GM21576 (cell line): ENCODE measurements around the gene FAM222A.
"Not testable (repeated sequence)": the region's sequence is repeated elsewhere in the genome, so short reads cannot be mapped to it uniquely, and the experiment has no call there.

Experiments
- ATAC-seq: cut with Tn5 transposase; IDR thresholded peaks from one replicate; pipeline ENCODE4 v1.9.1; 2021; ENCODE audit warnings: mild to moderate bottlenecking, moderate library complexity; ENCODE audit not compliant: unreplicated experiment

FAM222A gene

DNA sequence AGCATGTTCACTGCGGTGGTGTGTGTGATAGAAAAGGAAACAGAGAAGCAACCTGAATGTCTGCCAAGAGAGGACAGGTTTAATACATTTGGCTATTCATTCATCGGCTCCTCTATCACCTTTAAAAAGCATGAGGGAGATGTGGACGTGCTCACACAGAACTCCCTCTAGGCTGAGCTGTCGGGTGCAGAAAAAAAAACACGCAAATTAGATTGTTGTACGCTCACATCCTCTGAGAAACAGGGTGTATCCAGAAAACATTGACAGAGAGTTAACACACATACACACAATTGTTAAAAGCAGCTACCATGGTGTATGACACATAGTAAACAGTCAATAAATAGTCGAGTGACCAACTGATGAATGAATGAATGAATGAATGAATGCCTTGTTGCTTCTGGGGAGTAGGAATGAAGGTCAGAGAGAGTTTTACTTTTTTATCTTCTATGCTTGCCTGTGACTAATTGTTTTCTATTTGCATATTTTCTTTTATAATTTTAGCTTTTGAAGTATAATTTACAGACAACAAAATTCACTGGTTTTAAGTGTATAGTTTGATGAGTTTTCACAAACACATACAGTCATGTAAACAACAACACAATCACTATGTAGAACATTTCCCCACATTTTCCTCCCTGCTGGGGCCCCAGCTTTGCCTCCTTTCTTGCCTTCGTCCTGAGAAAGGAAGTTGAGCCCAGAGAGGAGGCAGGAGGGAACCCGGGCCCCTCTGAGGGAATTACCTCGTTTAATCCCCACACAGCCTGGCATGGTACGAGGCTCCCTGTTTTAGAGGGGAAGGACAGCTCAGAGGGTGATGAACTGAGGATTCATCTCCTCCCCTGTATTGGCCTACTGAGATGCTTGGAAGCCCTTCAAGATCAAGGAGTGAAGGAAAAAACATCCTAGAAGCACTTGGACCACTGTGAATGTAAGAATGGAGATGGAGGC is 19.7 kb upstream of the FAM222A start:
- ATAC-seq = no peak

DNA sequence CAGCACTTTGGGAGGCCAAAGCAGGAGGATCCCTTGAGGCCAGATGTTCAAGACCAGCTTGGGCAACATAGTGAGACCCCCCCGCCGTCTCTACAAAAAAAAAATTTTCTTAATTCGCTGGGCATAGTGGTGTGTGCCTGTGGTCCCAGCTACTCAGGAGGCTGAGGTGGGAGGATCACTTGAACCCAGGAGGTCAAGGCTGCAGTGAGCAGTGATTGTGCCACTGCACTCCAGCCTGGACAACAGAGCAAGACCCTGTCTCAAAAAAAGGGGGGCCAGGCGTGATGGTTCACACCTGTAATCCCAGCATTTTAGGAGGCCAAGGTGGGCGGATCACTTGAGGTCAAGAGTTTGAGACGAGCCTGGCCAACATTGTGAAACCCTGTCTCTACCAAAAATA is 19.0 kb upstream of the FAM222A start:
- ATAC-seq = not testable (repeated sequence)

DNA sequence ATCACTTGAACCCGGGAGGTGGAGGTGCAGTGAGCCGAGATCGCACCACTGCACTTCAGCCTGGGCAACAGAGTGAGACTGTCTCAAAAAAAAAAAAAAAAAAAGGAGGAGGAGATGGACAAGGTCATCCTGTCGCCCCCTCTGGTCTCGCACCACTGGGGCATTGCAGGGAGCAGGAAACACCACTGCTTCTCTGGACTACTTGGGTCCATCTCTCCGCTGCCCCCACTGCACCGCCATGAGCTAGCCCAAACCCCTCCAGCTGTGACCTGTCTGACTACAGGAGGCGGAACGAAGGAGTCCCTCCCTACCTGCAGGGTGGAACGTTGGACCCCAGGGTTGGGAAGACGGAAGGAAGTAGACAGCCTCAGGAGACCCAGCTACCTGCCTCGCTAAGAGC is 18.2 kb upstream of the FAM222A start:
- no peak for ATAC-seq

DNA sequence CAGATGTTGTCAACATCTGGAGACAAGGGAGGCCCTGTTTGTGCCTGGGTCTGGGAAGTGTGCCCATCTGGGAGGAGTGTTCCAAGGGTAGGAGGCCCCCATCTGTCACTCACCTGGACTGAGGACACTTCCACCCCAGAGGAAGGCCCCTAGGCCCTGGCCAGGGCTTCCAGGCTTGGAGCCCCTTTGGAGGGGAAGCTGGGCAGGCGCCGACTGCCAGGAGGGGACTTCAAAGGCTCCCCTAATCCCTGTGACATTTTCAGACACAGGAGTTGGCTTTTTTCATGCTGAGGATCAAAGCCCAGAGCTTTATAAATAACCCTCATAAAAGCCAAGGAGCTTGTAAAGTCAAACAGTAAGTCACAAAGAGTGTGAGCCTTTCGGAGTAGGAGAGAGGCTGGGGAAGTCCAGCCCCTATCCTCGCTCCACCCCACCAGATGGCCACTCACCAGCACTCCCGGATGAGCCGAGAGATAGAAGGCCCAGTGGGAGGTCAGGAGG is 17.6 kb upstream of the FAM222A start:
- ATAC-seq = no peak

- no peak for ATAC-seq
Measured at GRCh38 chr12:109696485-109697269, 16.9 kb upstream of the FAM222A start.

- ATAC-seq = no peak
Measured at GRCh38 chr12:109697270-109697553, 16.4 kb upstream of the FAM222A start.

DNA sequence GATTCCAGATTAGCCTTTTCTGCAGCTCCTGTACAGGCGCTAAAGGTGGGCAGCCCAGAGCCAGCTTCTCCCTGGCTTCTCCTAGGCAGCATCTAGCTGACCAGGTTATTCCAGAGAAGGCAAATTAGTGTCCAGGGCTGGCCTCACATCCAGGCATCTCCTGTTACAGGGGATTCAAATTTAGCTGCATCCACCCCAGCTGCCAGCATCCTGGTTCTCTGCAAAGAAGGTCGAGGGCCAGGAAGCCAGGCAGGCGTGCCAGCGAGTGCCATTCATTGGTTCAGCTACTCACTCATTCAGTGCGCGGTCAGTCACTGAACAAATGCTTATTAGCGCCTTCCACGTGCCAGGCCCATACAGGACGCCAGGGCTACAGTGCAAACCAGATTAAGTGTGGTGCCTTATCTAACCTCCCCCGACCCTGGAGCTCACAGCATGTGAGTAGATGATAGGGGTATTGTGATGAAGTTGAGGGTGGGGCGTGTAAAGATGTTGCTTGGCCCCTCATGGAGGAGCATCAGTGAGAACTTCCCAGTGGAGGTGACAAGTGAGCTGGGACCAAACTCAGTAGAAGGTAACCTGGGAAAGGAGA is 15.7 kb upstream of the FAM222A start:
- no peak for ATAC-seq

DNA sequence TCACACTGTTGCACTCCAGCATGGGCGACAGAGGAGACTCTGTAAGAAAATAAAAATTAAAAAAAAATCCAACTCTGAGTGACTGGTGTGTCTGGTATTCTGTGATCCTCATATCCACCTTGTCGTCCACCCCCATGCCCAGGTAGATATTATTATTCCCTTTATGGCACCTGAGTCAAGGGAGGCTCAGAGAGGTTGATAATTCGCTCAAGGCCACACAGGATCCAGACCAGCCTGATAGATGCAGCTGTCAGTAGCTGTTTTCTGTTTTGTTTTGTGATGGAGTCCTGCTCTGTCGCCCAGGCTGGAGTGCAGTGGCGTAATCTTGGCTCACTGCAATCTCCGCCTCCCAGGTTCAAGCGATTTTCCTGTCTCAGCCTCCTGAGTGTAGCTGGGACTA is 14.8 kb upstream of the FAM222A start:
- no peak for ATAC-seq

DNA sequence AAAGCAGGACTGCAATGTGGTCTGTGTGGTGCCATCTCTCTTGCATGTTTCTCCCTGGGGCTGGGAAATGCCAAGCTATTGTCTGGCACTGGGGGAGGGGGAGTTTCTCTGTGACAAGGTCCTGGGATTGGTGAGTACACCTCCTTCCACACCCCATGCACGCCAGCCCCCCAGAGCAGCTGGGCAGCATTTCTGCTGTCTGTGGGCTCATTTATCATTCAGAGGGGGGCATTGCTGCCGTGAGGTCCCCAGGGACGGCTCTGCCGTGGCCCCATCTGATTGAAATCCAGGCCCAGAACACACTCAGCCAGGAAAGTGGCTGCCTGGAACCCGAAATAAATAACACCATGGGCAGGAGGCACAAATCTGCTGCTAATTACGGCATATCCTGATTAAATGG is 12.6 kb upstream of the FAM222A start:
- no peak for ATAC-seq

DNA sequence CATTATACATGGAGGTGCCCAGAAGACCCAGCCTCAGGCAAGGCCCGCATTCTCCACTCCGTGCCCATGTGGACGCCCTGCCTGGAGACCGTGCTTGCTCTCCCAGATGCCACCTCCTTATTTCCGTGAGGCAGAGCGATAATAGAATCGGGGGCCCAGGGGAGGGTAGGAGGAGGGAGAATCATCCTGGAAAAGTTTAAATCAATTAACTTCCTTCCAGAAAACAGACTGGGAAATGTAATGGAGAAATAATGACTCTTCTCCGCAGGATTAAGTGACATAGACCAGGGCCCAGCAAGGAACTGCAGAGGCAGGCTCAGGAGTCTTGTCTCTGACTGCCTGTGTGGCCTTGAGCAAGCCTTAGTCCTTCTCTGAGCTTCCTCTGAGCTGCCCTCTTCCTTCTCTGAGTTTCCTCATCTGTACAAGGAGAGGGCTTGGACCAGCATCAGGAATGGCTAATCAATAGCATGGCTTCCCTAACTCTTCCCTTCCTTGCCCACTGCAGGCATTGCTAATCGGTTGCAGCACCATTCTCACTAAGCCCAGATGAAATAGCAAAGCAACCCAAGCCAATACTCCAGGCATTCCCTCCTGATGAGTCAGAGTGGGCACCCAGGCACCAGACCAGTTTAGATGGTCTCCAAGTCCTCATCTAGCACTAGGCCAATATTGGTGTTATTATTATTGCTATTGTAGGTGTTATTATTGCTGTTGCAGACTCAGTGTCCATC is 11.3 kb upstream of the FAM222A start:
- no peak for ATAC-seq

GRCh38 chr12:109703684-109704083 is 9.9 kb upstream of the FAM222A start:
- no peak for ATAC-seq

DNA sequence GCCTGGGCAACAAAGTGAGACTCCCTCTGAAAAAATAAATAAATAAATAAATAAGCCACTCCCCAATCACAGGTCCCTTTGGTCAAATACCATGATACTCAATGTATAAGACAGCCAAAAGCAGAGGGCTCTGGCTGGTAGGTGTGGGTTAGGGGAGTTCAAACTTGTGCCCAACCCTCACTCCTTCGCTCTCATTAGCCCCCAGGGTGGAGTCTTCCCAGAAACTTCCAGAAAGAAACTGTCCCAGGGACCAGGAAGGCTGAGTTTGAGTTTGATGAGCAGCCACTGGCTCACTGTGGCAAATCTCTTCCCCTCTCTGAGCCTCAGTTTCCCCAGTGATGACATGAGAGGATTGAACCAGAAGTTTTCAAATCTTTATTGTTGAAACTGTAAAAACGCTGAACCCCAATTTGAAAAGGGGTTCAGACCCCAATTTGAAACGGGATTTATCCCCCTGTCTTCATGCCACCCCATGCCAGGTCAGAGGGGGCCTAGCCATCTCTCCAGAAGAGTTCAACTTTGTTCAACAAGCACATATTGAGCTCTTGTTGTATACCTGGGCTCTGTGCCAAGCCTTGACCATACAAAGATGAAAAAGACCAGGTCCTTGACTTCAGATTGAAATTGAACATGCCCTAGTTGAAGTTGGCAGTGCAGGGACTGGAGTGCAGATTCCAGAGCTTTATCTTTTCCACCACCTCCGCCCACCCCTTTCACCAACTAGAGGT is 9.1 kb upstream of the FAM222A start:
- ATAC-seq = no peak

- no peak for ATAC-seq
Measured at GRCh38 chr12:109705291-109705690, 8.3 kb upstream of the FAM222A start.

DNA sequence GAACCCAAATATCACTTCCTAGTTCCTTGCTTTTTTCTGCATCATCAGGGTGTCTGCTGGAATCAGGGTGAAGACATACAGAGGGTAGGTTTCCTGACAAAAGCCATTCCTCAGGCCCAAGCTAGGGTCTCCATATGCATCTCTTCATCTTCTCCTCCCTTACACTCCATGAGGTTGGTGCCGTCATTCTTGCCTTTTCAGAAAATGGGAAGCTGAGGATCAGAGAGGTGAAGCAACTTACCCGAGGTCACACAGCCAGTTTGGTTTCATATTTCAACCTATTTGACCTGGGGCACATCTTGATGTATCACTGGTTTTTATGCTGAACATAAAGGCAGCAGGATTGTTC is 7.3 kb upstream of the FAM222A start:
- ATAC-seq = no peak

DNA sequence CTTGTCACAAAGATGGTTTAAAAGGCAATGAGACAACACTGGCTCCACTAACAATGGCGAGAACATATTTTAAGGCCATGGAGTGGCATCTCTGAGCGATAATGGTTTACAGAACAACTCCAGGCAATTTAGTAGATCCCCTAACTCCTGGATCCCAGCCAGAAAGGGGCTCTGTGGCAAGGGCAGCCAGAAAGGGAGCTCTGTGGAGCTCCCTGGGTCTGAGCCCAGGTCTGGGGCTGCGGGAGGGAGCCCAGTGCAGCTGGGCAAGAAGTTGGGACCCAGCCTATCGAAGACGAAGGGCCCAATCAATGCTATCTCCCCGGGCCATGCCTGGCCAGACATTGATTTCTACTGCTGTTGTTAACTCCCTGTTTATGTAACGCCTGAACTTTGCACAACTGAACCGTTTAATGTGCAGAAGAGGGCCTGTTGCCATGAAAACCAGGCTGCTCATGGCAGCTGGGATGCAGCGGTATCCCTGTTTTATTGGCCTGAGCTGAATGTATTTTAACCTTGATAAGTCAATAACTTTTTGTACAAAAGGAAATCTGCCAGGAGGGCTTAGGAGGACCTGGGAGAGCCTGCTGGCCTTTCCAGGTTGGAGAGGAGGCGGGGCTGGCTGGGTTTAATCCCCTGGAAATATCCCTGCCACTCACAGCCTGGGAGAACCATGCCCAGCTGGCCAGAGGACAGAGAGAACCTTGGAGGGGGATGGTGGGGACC is 6.7 kb upstream of the FAM222A start:
- no peak for ATAC-seq

GRCh38 chr12:109707470-109707821 is 6.2 kb upstream of the FAM222A start:
- ATAC-seq = no peak

DNA sequence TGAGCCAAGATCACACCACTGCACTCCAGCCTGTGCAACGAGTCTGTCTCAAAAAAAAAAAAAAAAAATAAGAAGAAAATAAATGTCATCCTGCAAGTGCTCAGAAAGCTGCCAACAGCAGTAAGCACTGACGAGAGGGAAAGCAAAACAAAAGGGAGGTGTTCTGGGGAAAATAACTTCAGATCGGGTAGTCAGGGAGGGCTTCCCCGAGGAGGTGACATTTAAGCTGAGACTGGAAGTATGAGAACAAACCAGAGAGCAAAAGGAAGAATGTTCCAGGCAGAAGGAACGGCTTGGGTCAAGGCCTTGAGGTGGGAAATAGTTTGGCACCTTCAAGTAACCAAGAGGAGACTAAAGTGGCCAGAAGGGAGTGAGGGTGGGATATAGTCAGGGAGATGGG is 4.7 kb upstream of the FAM222A start:
- no peak for ATAC-seq

GRCh38 chr12:109709401-109709991 is 4.1 kb upstream of the FAM222A start:
- no peak for ATAC-seq

DNA sequence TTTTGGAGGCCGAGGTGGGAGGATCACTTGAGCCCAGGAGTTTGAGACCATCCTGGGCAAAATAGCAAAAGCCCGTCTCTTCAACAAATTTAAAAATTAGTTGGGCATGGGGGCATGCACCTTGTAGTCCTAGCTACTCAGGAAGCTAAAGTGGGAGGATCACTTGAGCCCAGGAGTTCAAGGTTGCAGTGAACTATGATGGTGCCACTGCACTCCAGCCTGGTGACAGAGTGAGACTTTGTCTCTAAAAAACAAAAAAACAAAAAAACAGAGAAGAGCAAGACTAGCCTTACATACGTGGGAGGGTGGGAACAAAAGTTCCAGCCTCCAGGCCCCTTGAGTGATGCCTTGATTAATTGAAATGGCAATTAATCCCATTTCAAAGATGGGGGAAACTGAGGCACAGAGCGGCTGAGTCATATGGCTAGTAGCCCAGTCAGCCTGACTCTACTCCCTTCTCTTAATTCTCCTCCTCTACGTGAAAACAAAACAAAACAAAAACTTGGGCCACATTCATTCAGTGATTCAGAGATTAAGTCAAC is 3.3 kb upstream of the FAM222A start:
- ATAC-seq = no peak
